HEK293T (cell line): ENCODE measurements around the gene SHISA6.

Source experiments
- ARNT ChIP-seq: fragments of 450-650 bp; IDR thresholded peaks from 2 replicates; pipeline ENCODE4 v1.6.1; 2017; ENCODE audit warnings: mild to moderate bottlenecking
- BHLHE40 ChIP-seq: fragments of 450-650 bp; IDR thresholded peaks from 2 replicates; pipeline ENCODE4 v1.6.1; 2016; ENCODE audit warnings: mild to moderate bottlenecking, moderate library complexity, borderline replicate concordance
- ELF4 ChIP-seq: fragments of 450-650 bp; IDR thresholded peaks from 2 replicates; pipeline ENCODE4 v1.6.1; 2017; ENCODE audit warnings: antibody characterized with exemption
- FOXA1 ChIP-seq: fragments of 450-650 bp; IDR thresholded peaks from 2 replicates; pipeline ENCODE4 v1.6.1; 2016; ENCODE audit warnings: mild to moderate bottlenecking
- FOXK2 ChIP-seq: fragments of 450-650 bp; IDR thresholded peaks from 2 replicates; pipeline ENCODE4 v1.6.1; 2016; ENCODE audit warnings: mild to moderate bottlenecking
- FOXM1 ChIP-seq: fragments of 450-650 bp; IDR thresholded peaks from 2 replicates; pipeline ENCODE4 v1.6.1; 2017; ENCODE audit warnings: mild to moderate bottlenecking, borderline replicate concordance
- HDGF ChIP-seq: fragments of 450-650 bp; IDR thresholded peaks from 2 replicates; pipeline ENCODE4 v1.6.1; 2017; ENCODE audit warnings: antibody characterized with exemption, borderline replicate concordance
- L3MBTL2 ChIP-seq: fragments of 450-650 bp; conservative IDR thresholded peaks from 2 replicates; pipeline ENCODE4 v1.6.1; 2016; ENCODE audit warnings: mild to moderate bottlenecking
- NFRKB ChIP-seq: fragments of 450-650 bp; IDR thresholded peaks from 2 replicates; pipeline ENCODE4 v1.6.1; 2016; ENCODE audit warnings: mild to moderate bottlenecking, moderate library complexity
- PKNOX1 ChIP-seq: fragments of 450-650 bp; IDR thresholded peaks from 2 replicates; pipeline ENCODE4 v1.6.1; 2016
- SP1 ChIP-seq: fragments of 450-650 bp; IDR thresholded peaks from 2 replicates; pipeline ENCODE4 v1.6.1; 2017
- SUZ12 ChIP-seq: fragments of 450-650 bp; IDR thresholded peaks from 2 replicates; pipeline ENCODE4 v1.6.1; 2016; ENCODE audit warnings: mild to moderate bottlenecking
- TARDBP ChIP-seq: fragments of 450-650 bp; IDR thresholded peaks from 2 replicates; pipeline ENCODE4 v1.6.1; 2016
- ZNF384 ChIP-seq: fragments of 450-650 bp; IDR thresholded peaks from 2 replicates; pipeline ENCODE4 v1.6.1; 2016

GRCh38 chr17:11221196-11221595 is 19.8 kb upstream of the SHISA6 start:
- TF ChIP-seq SP1 (no peak), ARNT (no peak), BHLHE40 (no peak), SUZ12 (no peak), FOXK2 (no peak), ELF4 (no peak), FOXM1 (no peak), TARDBP (no peak), PKNOX1 (no peak), L3MBTL2 (no peak), NFRKB (no peak), ZNF384 (no peak), FOXA1 (no peak), HDGF (no peak)
